ENCODE results near the gene GPR161. TPM values are rescaled to one million over a fixed set of nuclear protein-coding genes. Genes with fewer than 3 reads are reported as not detected.
A peak's percentile ranks its signal among the peaks of the same experiment; 100 is the strongest.

GPR161 gene
- total RNA-seq, 1 donor from 2014 or later = 16.4 TPM

DNA sequence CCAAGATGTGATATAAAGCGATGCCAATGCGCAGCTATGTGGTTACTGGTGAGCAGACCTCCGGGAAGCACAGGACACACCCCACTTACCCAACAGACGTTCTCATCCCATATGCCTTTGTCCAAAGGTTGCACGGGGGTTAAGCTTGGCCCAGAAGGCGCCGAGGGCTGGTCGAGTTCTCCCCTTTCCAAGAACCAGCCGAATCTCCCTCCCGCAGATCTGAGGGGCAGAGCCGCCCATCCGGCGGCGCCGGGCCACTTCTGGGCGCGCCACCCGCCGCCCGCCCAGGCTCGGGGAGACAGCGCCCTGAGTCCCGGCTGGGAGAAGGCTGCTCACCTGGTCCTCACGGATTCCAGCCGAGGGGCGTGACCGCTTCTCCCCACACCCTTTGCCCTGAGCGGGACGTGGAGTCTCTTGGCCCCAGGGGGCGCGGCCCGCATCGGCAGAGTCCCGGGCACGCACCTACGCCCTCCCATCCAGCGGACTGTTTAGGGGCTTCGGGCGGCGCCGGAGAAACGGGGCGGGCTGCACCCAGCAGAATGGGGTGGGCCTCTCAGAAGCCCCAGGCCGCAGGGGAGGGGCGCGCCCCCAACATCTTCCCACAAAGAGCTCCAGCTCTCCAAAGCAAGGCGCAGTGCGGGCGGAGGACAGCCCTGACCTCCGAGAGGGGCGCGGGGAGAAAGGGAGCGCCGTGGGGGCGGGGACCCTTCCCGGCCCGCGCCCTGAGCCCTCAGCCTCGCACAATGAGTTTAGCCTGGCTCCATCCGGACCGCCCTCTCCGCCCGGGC lies 615 bp downstream of the GPR161 start:
- Histone ChIP-seq H3K4me3 (ENCODE audit: low read depth, low read length) (peak overlapping the region; percentile 79), H3K36me3 (ENCODE audit: control insufficient read depth, insufficient read depth, low read length) (no peaks in the 10 kb centered on the region), H3K27me3 (ENCODE audit: control insufficient read depth, insufficient read depth, low read length) (no peaks in the 10 kb centered on the region)
- no peak for DNase-seq (ENCODE audit: low read depth)
- TF ChIP-seq, protein P1, sequence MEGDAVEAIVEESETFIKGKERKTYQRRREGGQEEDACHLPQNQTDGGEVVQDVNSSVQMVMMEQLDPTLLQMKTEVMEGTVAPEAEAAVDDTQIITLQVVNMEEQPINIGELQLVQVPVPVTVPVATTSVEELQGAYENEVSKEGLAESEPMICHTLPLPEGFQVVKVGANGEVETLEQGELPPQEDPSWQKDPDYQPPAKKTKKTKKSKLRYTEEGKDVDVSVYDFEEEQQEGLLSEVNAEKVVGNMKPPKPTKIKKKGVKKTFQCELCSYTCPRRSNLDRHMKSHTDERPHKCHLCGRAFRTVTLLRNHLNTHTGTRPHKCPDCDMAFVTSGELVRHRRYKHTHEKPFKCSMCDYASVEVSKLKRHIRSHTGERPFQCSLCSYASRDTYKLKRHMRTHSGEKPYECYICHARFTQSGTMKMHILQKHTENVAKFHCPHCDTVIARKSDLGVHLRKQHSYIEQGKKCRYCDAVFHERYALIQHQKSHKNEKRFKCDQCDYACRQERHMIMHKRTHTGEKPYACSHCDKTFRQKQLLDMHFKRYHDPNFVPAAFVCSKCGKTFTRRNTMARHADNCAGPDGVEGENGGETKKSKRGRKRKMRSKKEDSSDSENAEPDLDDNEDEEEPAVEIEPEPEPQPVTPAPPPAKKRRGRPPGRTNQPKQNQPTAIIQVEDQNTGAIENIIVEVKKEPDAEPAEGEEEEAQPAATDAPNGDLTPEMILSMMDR (IDR thresholded peaks at IDR 0.05; ENCODE audit: insufficient read depth, low read length, poor library complexity, severe bottlenecking) = no peak

DNA sequence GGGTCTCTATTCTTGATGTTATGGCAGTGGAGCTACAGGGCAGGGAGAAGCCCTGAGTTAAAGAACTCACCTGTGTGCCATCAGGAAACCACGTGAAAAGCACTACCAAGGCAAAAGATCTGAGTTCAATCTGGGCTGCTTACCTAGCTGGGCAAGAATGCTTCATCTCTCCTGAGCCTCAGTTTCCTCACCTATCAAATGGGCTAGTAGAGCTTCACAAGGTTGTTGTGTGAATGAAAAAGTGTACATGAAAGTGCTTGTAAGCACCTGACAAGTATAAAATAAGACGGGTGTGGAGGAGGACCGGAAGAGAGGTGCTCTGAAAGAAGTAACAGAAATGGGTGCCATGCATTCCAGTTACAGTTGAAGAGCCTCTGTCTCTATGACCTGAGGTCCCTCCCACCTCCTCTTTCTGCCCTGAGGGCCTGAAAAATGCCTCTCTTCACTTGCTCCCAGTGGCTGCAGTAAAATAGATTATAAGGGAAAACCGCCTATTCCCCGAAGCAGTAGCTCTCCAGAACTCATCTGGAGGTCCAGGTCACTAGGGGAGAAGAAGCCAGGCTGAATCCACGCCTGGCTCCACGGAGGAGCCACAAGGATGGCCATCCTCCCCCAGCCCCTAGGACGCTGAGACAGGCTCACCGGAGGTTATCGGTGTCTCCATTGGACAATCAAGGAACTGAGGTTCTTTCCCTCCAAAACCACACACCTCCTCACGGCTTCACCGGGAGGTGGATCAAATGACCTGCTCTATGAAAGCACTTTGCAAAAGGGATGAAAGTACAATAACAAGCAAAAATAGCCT lies 1.4 kb downstream of the GPR161 start:
- no peaks in the 10 kb centered on the region for H3K27me3 ChIP-seq (ENCODE audit: control insufficient read depth, insufficient read depth, low read length)
- TF ChIP-seq, protein P1 (IDR thresholded peaks at IDR 0.05; ENCODE audit: insufficient read depth, low read length, poor library complexity, severe bottlenecking) = no peak
- no peaks in the 10 kb centered on the region for H3K36me3 ChIP-seq (ENCODE audit: control insufficient read depth, insufficient read depth, low read length)
- H3K4me3 ChIP-seq (ENCODE audit: low read depth, low read length) = peak overlapping the region; percentile 79
- DNase-seq (ENCODE audit: low read depth) = no peak

DNA sequence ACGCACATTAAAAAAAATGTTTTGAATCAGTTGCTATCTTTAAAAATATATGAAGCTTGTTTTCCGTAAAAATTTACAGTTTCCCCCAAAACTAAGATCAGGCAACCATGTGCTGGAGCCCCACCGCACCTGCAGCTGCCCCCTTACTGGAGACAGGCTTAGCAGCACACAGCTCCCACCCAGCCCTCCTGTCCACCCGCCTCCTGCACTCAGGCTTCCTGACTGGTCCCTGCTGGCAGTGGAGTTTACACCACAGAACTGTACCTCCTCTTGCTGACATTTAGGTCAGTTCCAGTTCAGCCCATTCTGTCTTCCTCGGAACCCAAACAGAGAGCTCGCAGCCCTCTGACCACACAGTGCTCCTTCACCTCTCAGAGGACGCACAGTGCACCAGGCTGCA lies 2.1 kb downstream of the GPR161 start:
- H3K36me3 ChIP-seq (ENCODE audit: control insufficient read depth, insufficient read depth, low read length) = no peaks in the 10 kb centered on the region
- no peak for DNase-seq (ENCODE audit: low read depth)

DNA sequence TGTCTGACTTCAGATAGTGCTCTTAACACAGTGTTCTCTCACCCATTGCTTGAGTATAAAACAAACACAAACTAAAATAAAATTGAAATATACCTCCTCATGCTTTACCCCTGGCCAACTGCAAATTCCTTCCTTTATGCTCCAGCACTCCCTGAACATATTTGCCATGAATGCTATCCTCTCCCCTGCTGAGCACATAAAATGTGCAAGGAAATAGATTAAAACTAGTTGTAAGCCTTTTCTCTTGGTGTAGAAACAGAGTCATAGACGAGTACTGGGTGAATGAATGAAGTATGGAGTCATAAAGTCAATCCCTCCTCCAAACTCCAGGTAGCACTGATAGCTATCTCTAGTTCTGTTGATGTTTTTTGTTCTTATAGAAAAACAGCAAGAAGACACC lies 2.6 kb downstream of the GPR161 start:
- Histone ChIP-seq H3K4me3 (ENCODE audit: low read depth, low read length) (no peak overlapping the region), H3K27me3 (ENCODE audit: control insufficient read depth, insufficient read depth, low read length) (no peaks in the 10 kb centered on the region), H3K36me3 (ENCODE audit: control insufficient read depth, insufficient read depth, low read length) (no peaks in the 10 kb centered on the region)
- TF ChIP-seq, protein P1 (IDR thresholded peaks at IDR 0.05; ENCODE audit: insufficient read depth, low read length, poor library complexity, severe bottlenecking) = no peak
- DNase-seq (ENCODE audit: low read depth) = no peak

More for the DNA sequence above, 2.1 kb downstream of the GPR161 start:
- TF ChIP-seq, protein P1 (IDR thresholded peaks at IDR 0.05; ENCODE audit: insufficient read depth, low read length, poor library complexity, severe bottlenecking) = no peak
- Histone ChIP-seq H3K27me3 (ENCODE audit: control insufficient read depth, insufficient read depth, low read length) (no peaks in the 10 kb centered on the region), H3K4me3 (ENCODE audit: low read depth, low read length) (no peak overlapping the region)

DNA sequence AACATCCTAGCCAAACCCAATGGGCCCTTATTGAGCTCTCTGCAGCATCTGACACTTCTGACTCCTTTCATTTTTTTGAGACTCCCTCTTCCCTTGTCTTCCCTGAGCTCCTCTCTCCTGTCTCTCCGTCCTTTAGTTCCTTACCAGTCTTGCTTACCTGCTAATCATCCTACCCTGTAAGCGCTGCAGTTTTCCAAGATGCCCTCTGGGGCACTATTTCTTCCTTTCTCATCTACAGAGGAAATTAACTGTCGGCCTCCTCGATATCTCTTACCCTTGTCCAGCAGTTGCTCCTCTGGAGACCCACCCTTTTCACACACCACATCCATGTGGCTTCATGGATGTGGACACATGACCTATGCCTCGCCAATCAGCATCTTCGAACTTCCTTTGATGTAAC lies 6.8 kb downstream of the GPR161 start:
- Histone ChIP-seq H3K36me3 (ENCODE audit: control insufficient read depth, insufficient read depth, low read length) (peaks cover 1% of the 10 kb centered on the region), H3K27me3 (ENCODE audit: control insufficient read depth, insufficient read depth, low read length) (no peaks in the 10 kb centered on the region), H3K4me3 (ENCODE audit: low read depth, low read length) (no peak overlapping the region)
- TF ChIP-seq, protein P1 (IDR thresholded peaks at IDR 0.05; ENCODE audit: insufficient read depth, low read length, poor library complexity, severe bottlenecking) = no peak
- no peak for DNase-seq (ENCODE audit: low read depth)

Measured in kidney epithelial cell (primary cell).